ENCODE data around the gene RNF4. TPM values are rescaled to one million over a fixed set of nuclear protein-coding genes. Genes with fewer than 3 reads are reported as not detected.
"Not testable (repeated sequence)": the region's sequence is repeated elsewhere in the genome, so short reads cannot be mapped to it uniquely, and the experiment has no call there.

Gene RNF4
- 100 to 1,000 TPM in 1 of 3 donors, 10 to 100 TPM in 2; 48.0 to 116 (median 48.2) TPM for polyA plus RNA-seq

- H3K4me1 Mint-ChIP-seq, result peaks cover 52 to 62% of the 10 kb centered on the region in 2 donors
- DNase-seq, result peak; percentile 95 to 96 (median 96)
- peaks cover 0 to 12% (median 11%) of the 10 kb centered on the region in 3 donors for H3K36me3 Mint-ChIP-seq
- H3K27ac Mint-ChIP-seq, result peak within 1 kb of the TSS; percentile 97 to 98 (median 98)
- no peaks in the 10 kb centered on the region for H3K9me3 Mint-ChIP-seq
- H3K27me3 Mint-ChIP-seq (ENCODE audit: low read depth in 3 of 3), result peaks cover 16 to 25% (median 21%) of the 10 kb centered on the region in 3 donors
- H3K4me3 Mint-ChIP-seq, result peak within 1 kb of the TSS; percentile 87 to 97 (median 96)
These were observed at the start of gene RNF4 for GRCh38 chr4:2468456-2469191. TSS of gene RNF4 (plus strand) at chr4:2469106. CDS start at chr4:2490494, 21,388 bp downstream.

GRCh38 chr4:2419814-2420213, 49.1 kb upstream of the RNF4 start:
- no peaks in the 10 kb centered on the region for H3K36me3 Mint-ChIP-seq
- DNase-seq, result no peak
- H3K4me1 Mint-ChIP-seq, result peaks cover 36 to 38% of the 10 kb centered on the region in 2 donors
- no peaks in the 10 kb centered on the region for H3K9me3 Mint-ChIP-seq
- peak overlapping the region; percentile 77 to 99 (median 94) for H3K4me3 Mint-ChIP-seq
- peak overlapping the region; percentile 39 to 98 (median 91) for H3K27ac Mint-ChIP-seq
- H3K27me3 Mint-ChIP-seq (ENCODE audit: low read depth in 3 of 3), result peaks cover 20 to 45% (median 32%) of the 10 kb centered on the region in 3 donors

GRCh38 chr4:2421928-2422327, 47.0 kb upstream of the RNF4 start:
- Mint-ChIP-seq H3K9me3 (no peaks in the 10 kb centered on the region), H3K27me3 (ENCODE audit: low read depth in 3 of 3) (peaks cover 18 to 31% (median 30%) of the 10 kb centered on the region in 3 donors), H3K36me3 (no peaks in the 10 kb centered on the region), H3K27ac (no peak overlapping the region), H3K4me3 (no peak overlapping the region), H3K4me1 (peaks cover 17 to 19% of the 10 kb centered on the region in 2 donors)
- no peak for DNase-seq

- no peak for DNase-seq
- peaks cover 18 to 27% (median 24%) of the 10 kb centered on the region in 3 donors for H3K27me3 Mint-ChIP-seq (ENCODE audit: low read depth in 3 of 3)
- no peaks in the 10 kb centered on the region for H3K36me3 Mint-ChIP-seq
- H3K27ac Mint-ChIP-seq, result no peak overlapping the region
- no peak overlapping the region for H3K4me3 Mint-ChIP-seq
- H3K4me1 Mint-ChIP-seq, result peaks cover 13 to 19% of the 10 kb centered on the region in 2 donors
- no peaks in the 10 kb centered on the region for H3K9me3 Mint-ChIP-seq
These were observed 45.8 kb upstream of the RNF4 start for GRCh38 chr4:2423066-2423465.

- DNase-seq, result no peak
- Mint-ChIP-seq H3K36me3 (no peaks in the 10 kb centered on the region), H3K4me3 (no peak overlapping the region), H3K9me3 (no peaks in the 10 kb centered on the region), H3K4me1 (peaks cover 13 to 19% of the 10 kb centered on the region in 2 donors), H3K27me3 (ENCODE audit: low read depth in 3 of 3) (peaks cover 18 to 27% (median 24%) of the 10 kb centered on the region in 3 donors), H3K27ac (no peak overlapping the region)
These were observed 45.2 kb upstream of the RNF4 start for GRCh38 chr4:2423695-2424094.

- no peak for DNase-seq
- Mint-ChIP-seq H3K4me3 (no peak overlapping the region), H3K4me1 (peaks cover 7 to 11% of the 10 kb centered on the region in 2 donors), H3K27ac (no peak overlapping the region), H3K9me3 (no peaks in the 10 kb centered on the region), H3K36me3 (no peaks in the 10 kb centered on the region), H3K27me3 (ENCODE audit: low read depth in 3 of 3) (peaks cover 12 to 22% (median 20%) of the 10 kb centered on the region in 3 donors)
These were observed 44.3 kb upstream of the RNF4 start for GRCh38 chr4:2424581-2424980.

- DNase-seq, result no peak
- Mint-ChIP-seq H3K4me3 (no peak overlapping the region), H3K27me3 (ENCODE audit: low read depth in 3 of 3) (peaks cover 4 to 13% (median 12%) of the 10 kb centered on the region in 3 donors), H3K4me1 (peaks cover 0 to 2% of the 10 kb centered on the region in 2 donors), H3K36me3 (no peaks in the 10 kb centered on the region), H3K9me3 (no peaks in the 10 kb centered on the region), H3K27ac (no peak overlapping the region)
These were observed 43.4 kb upstream of the RNF4 start for GRCh38 chr4:2425386-2426068.

- Mint-ChIP-seq H3K9me3 (no peaks in the 10 kb centered on the region), H3K27ac (no peak overlapping the region), H3K36me3 (no peaks in the 10 kb centered on the region)
These were observed 42.9 kb upstream of the RNF4 start for GRCh38 chr4:2426069-2426397.

GRCh38 chr4:2426711-2427275, 42.1 kb upstream of the RNF4 start:
- Mint-ChIP-seq H3K4me3 (no peak overlapping the region), H3K36me3 (no peaks in the 10 kb centered on the region), H3K27ac (no peak overlapping the region), H3K4me1 (no peaks in the 10 kb centered on the region), H3K27me3 (ENCODE audit: low read depth in 3 of 3) (peaks cover 2 to 9% (median 2%) of the 10 kb centered on the region in 3 donors), H3K9me3 (no peaks in the 10 kb centered on the region)
- no peak for DNase-seq

More at GRCh38 chr4:2426069-2426397, 42.9 kb upstream of the RNF4 start:
- Mint-ChIP-seq H3K4me3 (no peak overlapping the region), H3K4me1 (no peaks in the 10 kb centered on the region), H3K27me3 (ENCODE audit: low read depth in 3 of 3) (peaks cover 2 to 9% (median 8%) of the 10 kb centered on the region in 3 donors)
- no peak for DNase-seq

- H3K27ac Mint-ChIP-seq, result no peak overlapping the region
These were observed 41.2 kb upstream of the RNF4 start for GRCh38 chr4:2427383-2428334.

GRCh38 chr4:2428496-2429213, 40.3 kb upstream of the RNF4 start:
- Mint-ChIP-seq H3K4me1 (no peaks in the 10 kb centered on the region), H3K36me3 (no peaks in the 10 kb centered on the region), H3K4me3 (no peak overlapping the region), H3K27me3 (ENCODE audit: low read depth in 3 of 3) (peaks cover 0 to 2% (median 1%) of the 10 kb centered on the region in 3 donors), H3K9me3 (no peaks in the 10 kb centered on the region), H3K27ac (no peak overlapping the region)
- DNase-seq, result no peak

More at GRCh38 chr4:2427383-2428334, 41.2 kb upstream of the RNF4 start:
- no peak for DNase-seq
- Mint-ChIP-seq H3K27me3 (ENCODE audit: low read depth in 3 of 3) (peaks cover 0 to 2% (median 1%) of the 10 kb centered on the region in 3 donors), H3K4me3 (no peak overlapping the region), H3K4me1 (no peaks in the 10 kb centered on the region), H3K36me3 (no peaks in the 10 kb centered on the region), H3K9me3 (no peaks in the 10 kb centered on the region)

GRCh38 chr4:2429945-2430757, 38.8 kb upstream of the RNF4 start:
- DNase-seq, result not testable (repeated sequence)

More at GRCh38 chr4:2429945-2430757, 38.8 kb upstream of the RNF4 start:
- H3K27me3 Mint-ChIP-seq (ENCODE audit: low read depth in 3 of 3); H3K36me3 Mint-ChIP-seq; H3K27ac Mint-ChIP-seq; H3K4me1 Mint-ChIP-seq; H3K4me3 Mint-ChIP-seq; H3K9me3 Mint-ChIP-seq: not testable (repeated sequence)

Measured in immature natural killer cell (primary cell).